Nephron progenitor cell (in vitro differentiated cells): ENCODE measurements around the gene MAX.

Source experiments
- DNase-seq: peaks from one replicate; pipeline ENCODE4 v3.0.0; 2021
- H3K27ac Mint-ChIP-seq: 2 replicates; pipeline ENCODE4 v1.8.0; 2021; ENCODE audit warnings: mild to moderate bottlenecking, moderate library complexity, mixed read lengths
- H3K27me3 Mint-ChIP-seq: 2 replicates; pipeline ENCODE4 v1.8.0; 2021; ENCODE audit warnings: mild to moderate bottlenecking, low read depth, mixed read lengths; ENCODE audit not compliant: poor library complexity
- H3K36me3 Mint-ChIP-seq: 2 replicates; pipeline ENCODE4 v1.8.0; 2021; ENCODE audit warnings: low read depth, mixed read lengths
- H3K4me1 Mint-ChIP-seq: 2 replicates; pipeline ENCODE4 v1.8.0; 2021; ENCODE audit warnings: mixed read lengths
- H3K4me3 Mint-ChIP-seq: 2 replicates; pipeline ENCODE4 v1.8.0; 2021; ENCODE audit warnings: mild to moderate bottlenecking, moderate library complexity, mixed read lengths
- H3K9me3 Mint-ChIP-seq: 2 replicates; pipeline ENCODE4 v1.8.0; 2021; ENCODE audit warnings: mild to moderate bottlenecking, moderate library complexity, mixed read lengths
- TF ChIP-seq, protein P1 (sequence below): fragments of 200-600 bp; sonication (generic); IDR thresholded peaks from 2 replicates; pipeline ENCODE4 v1.5.0; 2021; ENCODE audit warnings: antibody characterized with exemption

Gene MAX

DNA sequence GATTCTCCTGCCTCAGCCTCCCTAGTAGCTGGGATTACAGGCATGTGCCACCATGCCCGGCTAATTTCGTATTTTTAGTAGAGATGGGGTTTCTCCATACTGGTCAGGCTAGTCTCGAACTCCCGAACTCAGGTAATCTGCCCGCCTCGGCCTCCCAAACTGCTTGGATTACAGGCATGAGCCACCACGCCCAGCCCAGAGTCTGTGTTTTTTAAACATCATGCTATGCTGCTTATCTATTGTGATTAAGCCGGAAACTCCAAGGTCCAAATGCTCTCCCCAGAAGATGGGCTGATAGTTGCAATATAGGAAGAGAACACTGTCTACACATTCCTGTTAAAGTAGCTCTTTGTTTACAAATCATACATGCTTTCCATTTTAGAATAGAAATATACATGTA, 30.5 kb upstream of the MAX start:
- TF ChIP-seq, protein P1, sequence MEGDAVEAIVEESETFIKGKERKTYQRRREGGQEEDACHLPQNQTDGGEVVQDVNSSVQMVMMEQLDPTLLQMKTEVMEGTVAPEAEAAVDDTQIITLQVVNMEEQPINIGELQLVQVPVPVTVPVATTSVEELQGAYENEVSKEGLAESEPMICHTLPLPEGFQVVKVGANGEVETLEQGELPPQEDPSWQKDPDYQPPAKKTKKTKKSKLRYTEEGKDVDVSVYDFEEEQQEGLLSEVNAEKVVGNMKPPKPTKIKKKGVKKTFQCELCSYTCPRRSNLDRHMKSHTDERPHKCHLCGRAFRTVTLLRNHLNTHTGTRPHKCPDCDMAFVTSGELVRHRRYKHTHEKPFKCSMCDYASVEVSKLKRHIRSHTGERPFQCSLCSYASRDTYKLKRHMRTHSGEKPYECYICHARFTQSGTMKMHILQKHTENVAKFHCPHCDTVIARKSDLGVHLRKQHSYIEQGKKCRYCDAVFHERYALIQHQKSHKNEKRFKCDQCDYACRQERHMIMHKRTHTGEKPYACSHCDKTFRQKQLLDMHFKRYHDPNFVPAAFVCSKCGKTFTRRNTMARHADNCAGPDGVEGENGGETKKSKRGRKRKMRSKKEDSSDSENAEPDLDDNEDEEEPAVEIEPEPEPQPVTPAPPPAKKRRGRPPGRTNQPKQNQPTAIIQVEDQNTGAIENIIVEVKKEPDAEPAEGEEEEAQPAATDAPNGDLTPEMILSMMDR = no peak
- H3K4me1 Mint-ChIP-seq = peaks cover 5% of the 10 kb centered on the region
- DNase-seq = no peak
- no peaks in the 10 kb centered on the region for H3K9me3 Mint-ChIP-seq
- no peaks in the 10 kb centered on the region for H3K36me3 Mint-ChIP-seq
- no peak overlapping the region for H3K4me3 Mint-ChIP-seq
- H3K27ac Mint-ChIP-seq = no peak overlapping the region
- peaks cover 13% of the 10 kb centered on the region for H3K27me3 Mint-ChIP-seq

DNA sequence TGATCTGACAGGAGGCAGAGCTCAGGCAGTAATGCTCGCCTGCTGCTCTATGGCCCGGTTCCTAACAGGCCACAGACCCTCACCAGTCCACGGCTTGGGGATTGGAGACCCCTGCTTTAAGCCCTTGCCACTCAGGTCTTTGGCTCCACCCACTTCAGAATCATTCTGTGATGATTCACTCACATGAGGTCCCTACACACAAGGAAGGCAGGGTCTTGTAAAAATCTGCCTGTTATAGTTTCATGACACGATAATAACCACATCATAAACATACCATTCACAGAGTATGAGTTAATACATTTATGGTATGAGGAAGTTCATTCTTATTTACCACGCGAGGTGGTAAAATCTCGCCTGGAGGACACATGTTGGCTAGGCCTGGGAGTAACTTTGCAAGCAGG, 29.0 kb upstream of the MAX start:
- TF ChIP-seq, protein P1 = no peak
- Mint-ChIP-seq H3K4me3 (no peak overlapping the region), H3K27me3 (peaks cover 14% of the 10 kb centered on the region), H3K9me3 (no peaks in the 10 kb centered on the region), H3K27ac (no peak overlapping the region), H3K4me1 (peaks cover 5% of the 10 kb centered on the region), H3K36me3 (no peaks in the 10 kb centered on the region)
- no peak for DNase-seq

DNA sequence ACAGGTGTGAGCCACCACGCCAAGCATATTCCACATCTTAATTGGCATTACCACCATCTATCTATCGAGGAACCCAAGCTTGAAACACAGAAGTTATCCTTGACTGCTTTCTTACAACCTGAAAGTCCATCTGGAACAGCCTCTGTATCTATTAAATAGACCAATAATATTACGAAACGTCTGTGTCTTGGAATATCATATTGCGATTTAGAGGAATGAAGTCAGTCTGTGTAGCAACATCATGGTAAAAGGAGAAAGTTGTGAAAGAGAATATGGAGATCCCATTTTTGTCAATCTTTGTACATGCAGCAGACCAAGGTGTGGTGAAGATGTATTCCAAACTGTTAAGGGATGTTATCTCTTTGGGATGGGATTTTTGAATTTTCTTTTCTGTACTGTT, 25.8 kb upstream of the MAX start:
- H3K27me3 Mint-ChIP-seq = peaks cover 8% of the 10 kb centered on the region
- H3K4me1 Mint-ChIP-seq = peaks cover 5% of the 10 kb centered on the region
- TF ChIP-seq, protein P1 = no peak
- no peaks in the 10 kb centered on the region for H3K36me3 Mint-ChIP-seq
- peaks cover under 1% of the 10 kb centered on the region for H3K9me3 Mint-ChIP-seq
- no peak overlapping the region for H3K27ac Mint-ChIP-seq
- H3K4me3 Mint-ChIP-seq = no peak overlapping the region
- no peak for DNase-seq

DNA sequence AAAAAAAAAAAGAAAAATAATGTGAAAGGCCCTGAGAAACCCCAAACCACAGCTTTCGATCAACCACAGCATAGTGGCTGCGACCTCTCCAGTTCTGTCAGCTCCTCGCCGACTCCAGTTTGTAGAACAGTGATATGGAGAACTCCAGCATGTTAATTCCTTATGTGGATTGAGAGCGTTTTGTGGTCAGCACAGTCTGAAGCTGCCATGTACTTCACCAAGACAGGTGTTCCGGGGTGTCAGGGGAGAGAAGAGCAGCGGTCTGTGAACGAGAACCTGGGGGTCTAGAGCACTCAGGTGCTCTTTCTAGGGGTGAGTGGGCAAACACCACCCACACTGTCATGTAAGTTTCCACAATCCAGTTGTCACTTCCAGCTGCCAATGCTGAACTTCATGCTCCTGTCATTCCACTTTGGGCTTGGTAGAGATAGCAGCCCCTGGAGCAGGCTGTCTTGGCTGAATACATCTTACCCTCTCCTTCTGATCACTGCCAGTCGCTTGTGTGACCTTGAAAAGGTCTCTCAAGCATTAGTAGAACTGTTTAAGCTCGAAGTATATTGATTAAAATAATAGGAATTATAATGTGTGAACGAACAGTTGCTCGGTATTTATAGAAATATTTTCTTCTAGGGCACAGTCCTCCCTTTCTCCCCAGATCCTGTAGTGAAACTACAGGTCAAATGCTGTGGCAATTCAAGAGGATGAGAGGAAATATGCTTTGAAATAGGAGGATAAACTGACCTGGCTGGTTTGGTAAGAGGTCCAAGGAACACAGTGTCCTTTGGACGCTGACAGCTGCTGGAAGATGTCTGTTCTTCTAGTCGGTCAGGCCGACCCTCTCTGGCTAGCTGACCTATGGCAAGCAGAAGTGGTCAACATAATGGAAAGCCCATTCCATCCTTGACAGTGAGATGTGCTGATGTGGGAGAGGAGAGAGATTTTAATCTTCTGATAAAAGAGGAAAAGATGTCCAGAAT, 15.7 kb upstream of the MAX start:
- H3K27ac Mint-ChIP-seq = no peak overlapping the region
- H3K9me3 Mint-ChIP-seq = peaks cover 12% of the 10 kb centered on the region
- peaks cover 10% of the 10 kb centered on the region for H3K27me3 Mint-ChIP-seq
- H3K4me1 Mint-ChIP-seq = no peaks in the 10 kb centered on the region
- no peak overlapping the region for H3K4me3 Mint-ChIP-seq
- TF ChIP-seq, protein P1 = no peak
- no peaks in the 10 kb centered on the region for H3K36me3 Mint-ChIP-seq
- DNase-seq = no peak

DNA sequence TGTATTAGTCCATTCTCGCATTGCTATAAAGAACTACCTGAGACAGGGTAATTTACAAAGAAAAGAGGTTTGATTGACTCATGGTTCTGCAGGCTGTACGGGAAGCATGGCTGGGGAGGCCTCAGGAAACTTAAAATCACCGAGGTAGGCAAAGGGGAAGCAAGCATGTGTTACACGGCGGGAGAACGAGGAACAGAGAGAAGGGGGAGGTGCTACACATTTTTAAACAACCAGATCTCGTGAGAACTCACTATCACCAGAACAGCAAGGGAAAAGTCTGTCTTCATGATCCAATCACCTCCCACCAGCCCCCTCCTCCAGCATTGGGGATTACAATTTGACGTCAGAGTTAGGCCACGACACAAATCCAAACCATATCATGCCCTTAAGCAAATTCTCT, 13.3 kb upstream of the MAX start:
- DNase-seq = no peak
- Mint-ChIP-seq H3K27ac (no peak overlapping the region), H3K27me3 (peaks cover 8% of the 10 kb centered on the region), H3K4me3 (no peak overlapping the region), H3K9me3 (no peaks in the 10 kb centered on the region), H3K36me3 (no peaks in the 10 kb centered on the region), H3K4me1 (peaks cover 9% of the 10 kb centered on the region)
- TF ChIP-seq, protein P1 = no peak

DNA sequence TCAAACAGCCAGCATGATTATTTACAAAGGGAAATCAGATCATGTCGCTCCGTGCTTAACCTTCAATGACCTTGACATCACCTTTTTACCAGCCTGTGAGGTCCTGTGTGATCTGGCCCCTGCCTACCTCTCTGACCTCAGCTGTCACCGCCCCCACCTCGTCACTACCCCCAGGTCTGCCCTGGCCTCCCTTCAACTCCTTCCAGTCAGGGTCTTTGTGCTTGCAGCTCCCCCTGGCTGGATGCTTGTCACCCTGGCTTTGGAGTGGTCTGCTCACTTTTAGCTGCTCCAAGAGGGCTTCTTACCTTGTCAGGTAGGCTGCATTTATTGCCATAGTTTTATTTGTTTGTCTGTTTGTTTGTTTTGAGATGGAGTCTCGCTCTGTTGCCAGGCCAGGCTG, 8.2 kb upstream of the MAX start:
- Mint-ChIP-seq H3K4me1 (peaks cover 13% of the 10 kb centered on the region), H3K27me3 (peaks cover 21% of the 10 kb centered on the region), H3K27ac (peak overlapping the region; percentile 82), H3K9me3 (no peaks in the 10 kb centered on the region), H3K36me3 (no peaks in the 10 kb centered on the region), H3K4me3 (no peak overlapping the region)
- TF ChIP-seq, protein P1 = no peak
- peak; percentile 7 for DNase-seq
